Stimulated activated effector memory CD8-positive, alpha-beta T cell treated with anti-CD3 and anti-CD28 coated beads, Interleukin-12 subunit alpha, Interleukin-12 subunit beta, amount 100 ng/mL, for 72 hours (primary cell): ENCODE results near the gene SRM.
"Not testable (repeated sequence)": the region's sequence is repeated elsewhere in the genome, so short reads cannot be mapped to it uniquely, and the experiment has no call there.

Experiments
- ATAC-seq: fragments of 150-1000 bp; cut with Tn5 transposase; 2 replicates; pipeline ENCODE4 v1.10.0; 2021
- DNase-seq, 2 donors: peaks; one replicate each; pipeline ENCODE4 v3.0.0; 2021 to 2022; ENCODE audit warnings: low spot score in 2 of 2
- H3K27ac Mint-ChIP-seq: one replicate; pipeline ENCODE4 v1.8.0; 2022; ENCODE audit warnings: mild to moderate bottlenecking, mixed read lengths
- H3K36me3 Mint-ChIP-seq: one replicate; pipeline ENCODE4 v1.8.0; 2022; ENCODE audit warnings: mild to moderate bottlenecking, mixed read lengths
- H3K4me1 Mint-ChIP-seq: one replicate; pipeline ENCODE4 v1.8.0; 2022; ENCODE audit warnings: mixed read lengths
- H3K4me3 Mint-ChIP-seq: one replicate; pipeline ENCODE4 v1.8.0; 2022; ENCODE audit warnings: mild to moderate bottlenecking, mixed read lengths
- H3K9me3 Mint-ChIP-seq: one replicate; pipeline ENCODE4 v1.8.0; 2022; ENCODE audit warnings: mixed read lengths

SRM gene

DNA sequence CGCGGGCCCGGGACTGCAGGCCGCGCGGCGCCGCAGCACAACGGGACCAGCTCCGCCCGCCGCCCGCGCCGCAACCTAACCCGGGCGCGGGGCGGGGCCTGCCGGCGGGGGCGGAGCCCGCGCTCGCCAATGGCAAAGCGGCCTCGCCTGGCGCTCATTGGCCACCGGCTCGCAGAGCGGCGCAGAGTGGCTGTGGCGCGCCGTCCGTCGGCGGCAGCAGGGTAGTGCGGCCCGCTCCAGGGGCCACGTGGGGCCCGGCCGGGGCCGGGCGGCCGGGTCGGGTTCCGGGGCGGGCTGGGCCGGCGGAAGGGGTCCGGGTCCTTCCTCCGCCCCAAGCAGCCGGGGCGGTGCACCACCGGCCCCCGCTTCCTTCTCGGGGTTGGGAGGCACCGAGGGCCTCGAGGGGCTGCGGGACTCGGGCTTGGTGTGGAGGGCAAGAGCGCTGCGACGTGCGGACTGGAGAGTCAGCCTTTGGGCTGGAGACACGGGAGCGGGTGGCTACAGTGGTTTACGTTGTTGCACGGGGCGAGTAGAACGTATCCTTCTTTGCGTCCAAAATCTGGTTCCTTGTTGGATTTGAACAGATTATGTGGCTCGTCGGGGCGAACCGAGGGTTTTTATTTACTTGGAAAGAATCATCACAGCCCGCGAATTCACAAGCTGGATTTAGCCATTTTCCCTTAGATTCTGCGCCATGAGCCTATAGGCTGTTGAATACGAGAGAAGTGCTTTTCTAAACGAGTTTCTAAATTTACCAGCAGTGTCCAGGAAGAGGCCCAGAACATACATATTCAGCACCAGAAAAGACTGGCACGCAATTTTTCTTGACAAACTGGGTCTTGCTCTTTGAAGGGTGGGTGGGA is at the start of gene SRM:
Gene SRM (minus strand): TSS at position 51 of the 863 bp plus-strand sequence. CDS start 75 bp downstream, outside the sequence.
- Mint-ChIP-seq H3K4me1 (peaks cover 57% of the 10 kb centered on the region), H3K4me3 (peak within 1 kb of the TSS; percentile 97), H3K36me3 (peaks cover 80% of the 10 kb centered on the region)

DNA sequence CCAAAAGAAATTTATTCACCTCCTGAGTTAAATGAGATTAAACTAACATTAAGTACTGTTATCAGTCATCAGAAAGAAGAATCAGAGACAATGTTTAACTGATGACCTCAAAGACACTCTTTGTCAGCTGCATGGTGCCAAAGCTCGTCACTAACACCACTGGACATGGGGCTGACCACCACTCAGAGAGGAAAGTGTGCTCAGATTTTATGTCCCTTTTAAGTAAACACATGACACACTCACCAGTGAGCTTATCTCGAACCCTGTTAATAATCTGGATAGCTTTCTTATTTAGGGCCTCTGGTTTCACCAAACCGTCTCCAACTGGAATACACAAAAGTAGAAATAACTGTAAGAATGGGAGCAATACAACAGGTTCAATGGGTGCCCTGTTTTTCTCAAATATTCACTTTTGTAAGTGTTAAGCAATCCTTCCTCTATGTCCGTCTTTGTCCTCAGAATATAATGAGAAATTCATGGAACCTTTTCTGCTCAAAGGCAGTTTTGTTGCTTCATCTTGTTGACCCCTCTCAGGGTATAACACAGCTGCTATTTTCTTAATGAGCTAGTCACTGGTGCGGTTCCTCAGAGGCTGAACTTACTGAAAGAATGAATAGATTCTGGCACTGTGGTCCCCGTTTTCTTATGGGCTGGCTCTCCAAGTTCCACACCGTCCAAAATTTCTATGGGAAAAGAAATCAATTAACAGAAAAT is 49.4 kb upstream of the SRM start:
- DNase-seq (no peak), ATAC-seq (no peak)
- no peak overlapping the region for H3K27ac Mint-ChIP-seq
- H3K4me3 Mint-ChIP-seq, result no peak overlapping the region
- no peaks in the 10 kb centered on the region for H3K9me3 Mint-ChIP-seq
- H3K4me1 Mint-ChIP-seq, result no peaks in the 10 kb centered on the region
- H3K36me3 Mint-ChIP-seq, result peaks cover 87% of the 10 kb centered on the region

More for the DNA sequence above, at the start of gene SRM:
- DNase-seq (peak; percentile 88 to 91), ATAC-seq (peak; percentile 92)
- Mint-ChIP-seq H3K27ac (peak within 1 kb of the TSS; percentile 95), H3K9me3 (no peaks in the 10 kb centered on the region)

DNA sequence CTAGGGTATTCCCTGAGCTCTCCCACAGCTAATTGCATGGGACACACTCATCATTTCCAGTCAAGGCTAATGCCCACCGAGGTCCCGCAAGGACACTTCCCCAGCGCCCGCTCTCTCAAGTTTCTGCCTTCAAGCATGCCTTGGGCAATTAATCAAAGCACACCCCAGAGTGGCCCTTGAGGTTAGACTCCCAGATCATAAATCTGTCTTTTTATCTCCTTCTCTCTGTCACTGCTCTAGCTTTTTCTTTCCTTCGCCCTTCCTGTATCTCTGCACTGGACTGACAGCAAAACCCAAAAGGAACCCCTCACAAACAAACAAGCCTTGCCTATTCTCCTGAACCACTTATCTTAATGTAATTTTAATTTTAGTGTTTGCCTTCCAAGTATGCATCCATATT is 47.8 kb upstream of the SRM start:
- no peak overlapping the region for H3K27ac Mint-ChIP-seq
- H3K4me3 Mint-ChIP-seq, result no peak overlapping the region
- peaks cover 77% of the 10 kb centered on the region for H3K36me3 Mint-ChIP-seq
- H3K9me3 Mint-ChIP-seq, result no peaks in the 10 kb centered on the region
- ATAC-seq (no peak), DNase-seq (no peak)
- no peaks in the 10 kb centered on the region for H3K4me1 Mint-ChIP-seq

DNA sequence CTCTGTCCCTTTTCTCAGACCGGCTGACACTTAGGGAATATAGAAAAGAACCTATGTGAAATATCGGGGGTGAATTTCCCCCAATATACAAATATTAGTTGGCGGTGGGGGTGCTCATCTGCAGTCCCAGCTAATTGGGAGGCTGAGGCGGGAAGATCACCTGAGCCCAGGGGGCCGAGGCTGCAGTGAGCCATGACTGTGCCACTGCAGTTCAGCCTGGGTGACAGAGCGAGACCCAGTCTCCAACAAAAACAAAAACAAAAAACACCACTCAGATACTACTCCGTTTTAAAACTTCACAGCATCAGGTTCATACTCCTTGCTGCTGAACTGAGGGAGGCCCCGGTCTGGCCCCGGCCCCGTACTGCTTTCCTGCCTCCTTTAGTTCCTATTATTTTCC is 45.8 kb upstream of the SRM start:
- no peaks in the 10 kb centered on the region for H3K9me3 Mint-ChIP-seq
- H3K36me3 Mint-ChIP-seq, result peaks cover 57% of the 10 kb centered on the region
- ATAC-seq (no peak), DNase-seq (no peak)
- H3K4me3 Mint-ChIP-seq, result no peak overlapping the region
- no peak overlapping the region for H3K27ac Mint-ChIP-seq
- peaks cover 7% of the 10 kb centered on the region for H3K4me1 Mint-ChIP-seq

DNA sequence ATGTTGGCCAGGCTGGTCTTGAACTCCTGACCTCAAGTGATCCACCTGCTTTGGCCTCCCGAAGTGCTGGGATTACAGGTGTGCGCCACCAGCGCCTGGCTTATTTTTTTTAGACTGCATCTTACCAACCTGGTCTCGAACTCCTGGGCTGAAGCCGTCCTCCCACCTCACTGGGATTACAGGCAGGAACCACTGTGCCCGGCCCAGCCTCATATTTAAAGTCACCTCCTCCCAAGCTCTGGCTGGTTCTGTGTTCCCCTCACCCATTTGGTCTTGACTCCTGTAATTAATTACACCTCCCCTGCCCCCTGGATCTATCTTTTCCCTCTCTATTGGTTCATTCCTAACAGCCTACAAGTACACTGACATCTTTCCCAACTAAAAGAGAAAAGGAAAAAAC is 41.5 kb upstream of the SRM start:
- Mint-ChIP-seq H3K4me1 (peaks cover 15% of the 10 kb centered on the region), H3K4me3 (peak overlapping the region; percentile 5), H3K27ac (peak overlapping the region; percentile 75)

DNA sequence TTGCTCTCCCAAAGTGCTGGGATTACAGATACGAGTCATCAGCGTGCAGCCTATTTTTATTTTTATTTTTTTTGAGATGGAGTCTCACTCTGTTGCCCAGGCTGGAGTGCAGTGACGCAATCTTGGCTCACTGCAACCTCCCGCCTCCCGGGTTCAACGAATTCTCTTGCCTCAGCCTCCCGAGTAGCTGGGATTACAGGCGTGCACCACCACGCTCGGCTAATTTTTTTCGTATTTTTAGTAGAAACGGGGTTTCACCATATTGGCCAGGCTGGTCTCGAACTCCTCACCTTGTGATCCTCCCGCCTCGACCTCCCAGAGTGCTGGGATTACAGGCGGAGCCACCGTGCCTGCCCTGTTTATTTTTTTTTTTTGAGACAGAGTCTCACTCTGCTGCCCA is 41.0 kb upstream of the SRM start:
- H3K9me3 Mint-ChIP-seq, ATAC-seq, H3K27ac Mint-ChIP-seq, DNase-seq: not testable (repeated sequence)
- Mint-ChIP-seq H3K4me1 (peaks cover 15% of the 10 kb centered on the region), H3K4me3 (peak overlapping the region; percentile 94), H3K36me3 (peaks cover 49% of the 10 kb centered on the region)

More for the DNA sequence above, 41.5 kb upstream of the SRM start:
- no peak for DNase-seq
- no peak for ATAC-seq
- Mint-ChIP-seq H3K36me3 (peaks cover 49% of the 10 kb centered on the region), H3K9me3 (no peaks in the 10 kb centered on the region)

DNA sequence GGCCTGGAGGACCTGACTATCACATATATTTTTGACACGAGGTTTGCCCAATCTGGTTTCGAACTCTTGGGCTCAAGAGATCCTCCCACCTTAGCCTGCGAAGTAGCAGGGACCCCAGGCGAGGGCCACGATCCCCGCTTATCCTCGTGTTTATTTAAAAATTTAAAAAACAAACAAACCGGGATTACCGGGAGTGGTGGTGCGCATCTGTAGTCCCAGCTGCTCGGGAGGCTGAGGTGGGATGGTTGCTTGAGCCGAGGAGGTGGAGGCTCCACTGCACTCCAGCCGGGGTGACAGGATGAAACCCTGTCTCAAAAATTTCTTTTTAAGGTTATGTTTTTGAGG is 40.3 kb upstream of the SRM start:
- no peak for ATAC-seq

DNA sequence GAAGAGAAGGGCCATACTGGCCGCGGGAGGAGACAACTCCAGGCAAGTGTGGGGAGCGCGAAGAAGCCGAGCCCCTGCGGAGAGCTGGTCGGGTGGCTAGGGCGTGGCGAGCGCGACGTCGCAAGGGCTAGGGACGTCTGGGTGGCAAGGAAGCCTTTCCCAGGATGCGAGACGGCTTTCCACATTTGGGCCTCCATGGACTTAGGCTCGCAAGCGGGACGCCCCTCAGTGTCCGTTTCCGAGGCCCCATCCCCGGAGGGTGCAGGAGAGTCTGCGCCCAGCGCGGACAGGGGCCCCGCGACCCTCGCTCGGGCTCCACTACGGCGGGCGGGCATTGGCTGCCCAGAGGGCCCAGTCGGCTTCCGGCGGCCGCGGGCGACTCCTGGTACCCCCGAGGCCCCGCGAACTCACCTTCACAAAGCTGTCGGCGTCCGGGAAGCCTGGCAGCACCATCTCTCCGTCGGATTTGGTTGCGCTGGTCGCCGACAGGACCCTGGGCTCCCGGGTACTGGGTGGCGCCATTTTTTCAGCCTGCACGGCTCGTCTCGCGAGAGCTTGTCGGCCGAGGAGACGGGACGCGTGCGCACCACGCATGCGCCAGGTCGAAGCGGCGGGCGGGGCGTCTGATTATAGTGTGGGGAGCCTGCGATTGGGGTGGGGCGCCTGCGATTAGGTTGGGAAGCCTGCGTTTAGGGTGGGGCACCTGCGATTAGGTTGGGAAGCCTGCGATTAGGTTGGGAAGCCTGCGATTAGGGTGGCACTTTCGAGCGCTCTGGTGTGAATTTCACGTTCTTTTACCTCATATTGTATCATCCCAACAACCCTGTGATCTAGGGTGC is 39.7 kb upstream of the SRM start, which contains the start of gene EXOSC10:
Gene EXOSC10 (minus strand): TSS at position 560 of the 839 bp plus-strand sequence. CDS start 38 bp downstream, at position 522.
- peaks cover 15% of the 10 kb centered on the region for H3K4me1 Mint-ChIP-seq
- H3K9me3 Mint-ChIP-seq, result no peaks in the 10 kb centered on the region
- ATAC-seq (peak; percentile 94), DNase-seq (peak; percentile 98)
- peak within 1 kb of the TSS; percentile 97 for H3K27ac Mint-ChIP-seq
- H3K36me3 Mint-ChIP-seq, result peaks cover 57% of the 10 kb centered on the region
- H3K4me3 Mint-ChIP-seq, result peak within 1 kb of the TSS; percentile 94

More for the DNA sequence above, 40.3 kb upstream of the SRM start:
- H3K4me3 Mint-ChIP-seq, result peak overlapping the region; percentile 94
- peaks cover 15% of the 10 kb centered on the region for H3K4me1 Mint-ChIP-seq
- no peaks in the 10 kb centered on the region for H3K9me3 Mint-ChIP-seq
- peak overlapping the region; percentile 97 for H3K27ac Mint-ChIP-seq
- H3K36me3 Mint-ChIP-seq, result peaks cover 51% of the 10 kb centered on the region
- no peak for DNase-seq

DNA sequence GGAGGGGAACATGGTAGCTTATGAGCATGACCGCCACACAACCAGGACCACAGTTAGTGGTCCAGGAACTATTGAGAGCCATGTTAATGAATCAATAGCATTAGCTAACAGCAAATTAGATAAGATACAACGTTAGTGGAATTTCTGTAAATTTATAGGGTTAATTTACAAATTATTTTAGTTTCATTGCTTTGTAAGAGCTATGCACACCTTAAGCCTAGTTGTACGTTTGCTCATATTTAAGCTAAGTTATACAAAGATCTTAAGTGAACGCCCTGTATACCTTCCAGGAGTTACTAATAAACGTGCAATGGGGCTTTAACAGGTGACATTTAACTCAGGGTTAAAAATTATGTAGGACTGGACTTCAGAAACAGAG is 39.1 kb upstream of the SRM start:
- peak overlapping the region; percentile 97 for H3K27ac Mint-ChIP-seq
- H3K9me3 Mint-ChIP-seq, result no peaks in the 10 kb centered on the region
- H3K4me3 Mint-ChIP-seq, result peak overlapping the region; percentile 94
- H3K36me3 Mint-ChIP-seq, result peaks cover 63% of the 10 kb centered on the region
- DNase-seq, result no peak
- no peak for ATAC-seq
- H3K4me1 Mint-ChIP-seq, result peaks cover 15% of the 10 kb centered on the region

DNA sequence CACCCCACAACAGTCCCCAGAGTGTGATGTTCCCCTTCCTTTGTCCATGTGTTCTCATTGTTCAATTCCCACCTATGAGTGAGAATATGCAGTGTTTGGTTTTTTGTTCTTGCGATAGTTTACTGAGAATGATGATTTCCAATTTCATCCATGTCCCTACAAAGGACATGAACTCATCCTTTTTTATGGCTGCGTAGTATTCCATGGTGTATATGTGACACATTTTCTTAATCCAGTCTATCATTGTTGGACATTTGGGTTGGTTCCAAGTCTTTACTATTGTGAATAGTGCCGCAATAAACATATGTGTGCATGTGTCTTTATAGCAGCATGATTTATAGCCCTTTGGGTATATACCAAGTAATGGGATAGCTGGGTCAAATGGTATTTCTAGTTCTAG is 24.0 kb upstream of the SRM start:
- H3K36me3 Mint-ChIP-seq, result peaks cover 81% of the 10 kb centered on the region
- H3K9me3 Mint-ChIP-seq, H3K4me1 Mint-ChIP-seq, DNase-seq, H3K27ac Mint-ChIP-seq, ATAC-seq, H3K4me3 Mint-ChIP-seq: not testable (repeated sequence)

DNA sequence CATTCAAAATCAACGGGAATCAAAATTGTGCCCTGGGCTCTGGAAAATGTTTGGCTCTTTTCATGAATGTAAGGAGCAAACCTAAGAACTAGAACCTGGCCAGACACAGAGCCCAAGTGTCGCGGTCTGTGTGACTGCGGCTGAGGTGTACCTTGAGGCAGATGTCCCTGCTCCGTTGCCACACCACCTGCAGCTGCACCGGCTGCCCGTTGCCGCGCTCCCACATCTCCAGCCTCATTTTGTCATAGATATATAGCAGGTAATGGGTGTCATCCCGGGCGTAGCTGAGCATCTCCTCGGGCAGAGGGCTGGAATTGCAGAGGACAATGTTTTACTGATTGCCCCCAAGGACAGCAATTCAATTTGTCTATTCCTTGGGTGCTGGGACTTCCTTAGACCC is 21.1 kb upstream of the SRM start:
- Mint-ChIP-seq H3K27ac (no peak overlapping the region), H3K9me3 (no peaks in the 10 kb centered on the region), H3K36me3 (peaks cover 81% of the 10 kb centered on the region), H3K4me3 (no peak overlapping the region), H3K4me1 (no peaks in the 10 kb centered on the region)
- no peak for ATAC-seq
- no peak for DNase-seq

DNA sequence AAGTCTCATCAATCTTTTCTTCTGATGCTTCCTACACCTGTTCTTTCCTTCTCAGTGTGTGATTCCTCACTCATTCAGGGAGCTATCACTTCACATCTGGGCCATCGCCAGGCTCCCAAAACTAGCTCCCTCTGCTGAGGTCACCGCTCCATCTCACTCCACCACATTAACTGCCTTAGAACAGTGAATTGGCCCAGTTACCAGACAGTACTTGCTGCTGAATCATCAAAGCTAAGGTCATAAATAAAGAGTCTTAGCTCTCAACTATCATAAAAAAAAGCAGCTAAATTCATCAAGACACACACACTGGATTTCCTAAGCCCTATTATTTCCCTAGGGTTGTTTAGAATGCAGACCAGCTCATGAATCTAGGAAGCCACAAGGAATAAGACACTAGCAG is 18.8 kb upstream of the SRM start:
- ATAC-seq, result no peak
- Mint-ChIP-seq H3K36me3 (peaks cover 99% of the 10 kb centered on the region), H3K9me3 (no peaks in the 10 kb centered on the region), H3K27ac (peak overlapping the region; percentile 3), H3K4me3 (no peak overlapping the region), H3K4me1 (no peaks in the 10 kb centered on the region)
- no peak for DNase-seq

DNA sequence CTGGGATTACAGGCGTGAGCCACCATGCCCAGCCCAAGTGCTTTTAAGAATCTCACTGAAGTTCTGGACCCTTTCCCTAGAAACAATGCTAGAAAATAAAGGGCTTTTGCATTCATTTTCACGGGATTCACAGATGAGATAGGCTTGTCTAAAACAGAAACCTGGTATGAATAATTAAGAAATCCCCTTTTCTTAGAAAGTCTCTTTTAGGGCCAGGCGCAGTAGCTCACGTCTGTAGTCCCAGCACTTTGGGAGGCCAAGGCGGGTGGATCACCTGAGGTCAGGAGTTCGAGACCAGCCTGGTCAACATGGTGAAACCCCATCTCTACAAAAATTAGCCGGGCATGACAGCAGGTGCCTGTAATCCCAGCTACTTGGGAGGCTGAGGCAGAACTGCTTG is 13.6 kb upstream of the SRM start:
- H3K9me3 Mint-ChIP-seq, DNase-seq, H3K4me3 Mint-ChIP-seq: not testable (repeated sequence)
- ATAC-seq, result peak; percentile 76
- H3K4me1 Mint-ChIP-seq, result peaks cover 17% of the 10 kb centered on the region
- H3K27ac Mint-ChIP-seq, result peak overlapping the region; percentile 72
- H3K36me3 Mint-ChIP-seq, result peaks cover 100% of the 10 kb centered on the region

DNA sequence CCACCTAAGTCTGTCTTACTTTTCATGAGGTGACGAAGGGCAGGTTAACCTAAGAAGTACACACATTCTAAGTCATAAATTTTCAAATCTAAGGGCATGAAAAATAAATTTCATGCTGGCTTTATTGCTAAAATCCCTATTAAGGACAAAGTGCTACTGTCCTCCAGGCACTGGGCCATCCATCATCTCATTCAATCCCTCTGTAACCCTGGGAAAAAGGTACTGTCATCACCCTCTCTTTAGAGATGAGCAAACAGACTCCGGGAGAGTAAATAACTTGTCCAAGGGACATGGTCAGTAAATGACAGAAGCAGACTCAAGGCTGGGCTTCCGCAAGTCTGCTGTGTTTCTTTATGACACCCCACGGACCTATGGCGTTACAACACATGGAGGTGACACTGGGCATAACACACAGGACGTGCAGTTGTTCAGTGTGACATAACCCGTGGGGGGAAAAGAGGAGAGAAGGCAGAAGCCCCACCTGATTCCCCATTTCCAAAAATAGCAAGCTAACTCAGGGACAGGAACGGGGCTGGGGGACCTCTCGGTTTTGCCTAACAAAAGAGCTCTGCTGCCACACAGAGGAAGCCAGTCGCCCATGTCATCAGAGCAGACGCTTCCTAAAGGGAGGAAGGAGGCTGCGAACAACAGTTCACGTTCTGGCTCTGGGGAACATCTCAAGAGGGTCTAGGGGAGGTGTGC is 12.5 kb upstream of the SRM start:
- DNase-seq (no peak), ATAC-seq (peak; percentile 49)
- Mint-ChIP-seq H3K36me3 (peaks cover 100% of the 10 kb centered on the region), H3K27ac (peak overlapping the region; percentile 72), H3K4me3 (no peak overlapping the region), H3K4me1 (peaks cover 17% of the 10 kb centered on the region), H3K9me3 (no peaks in the 10 kb centered on the region)
